HG03432 (cell line): Measurements from ENCODE around the gene TTC21B.
"Not testable (repeated sequence)": the region's sequence is repeated elsewhere in the genome, so short reads cannot be mapped to it uniquely, and the experiment has no call there.

ENCODE experiments used
- ATAC-seq: cut with Tn5 transposase; IDR thresholded peaks from one replicate; pipeline ENCODE4 v1.9.1; 2021; ENCODE audit warnings: mild to moderate bottlenecking, moderate library complexity; ENCODE audit not compliant: unreplicated experiment

TTC21B gene

GRCh38 chr2:165889158-165889557 lies 64.4 kb downstream of the TTC21B start:
- ATAC-seq: no peak

DNA sequence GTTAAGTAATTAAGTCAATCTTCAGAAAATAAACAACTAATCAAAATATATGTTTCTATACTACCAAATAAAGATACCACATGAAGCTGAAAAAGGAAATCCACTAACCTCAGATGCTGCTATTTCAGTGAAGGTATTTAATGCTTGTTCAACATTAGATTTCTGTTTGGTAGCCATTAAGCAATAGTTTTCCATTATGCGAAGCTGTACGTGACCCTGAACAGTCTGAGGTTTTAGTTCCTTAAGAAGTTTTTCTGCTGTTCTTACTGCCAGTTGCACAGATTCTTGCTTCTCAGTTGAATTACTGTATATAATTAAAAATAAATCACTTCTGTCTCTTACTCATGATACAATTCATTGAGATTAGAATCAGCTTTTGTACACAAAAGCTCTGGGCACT lies 65.4 kb downstream of the TTC21B start:
- ATAC-seq: no peak

GRCh38 chr2:165886487-165887146 lies 67.0 kb downstream of the TTC21B start:
- no peak for ATAC-seq

DNA sequence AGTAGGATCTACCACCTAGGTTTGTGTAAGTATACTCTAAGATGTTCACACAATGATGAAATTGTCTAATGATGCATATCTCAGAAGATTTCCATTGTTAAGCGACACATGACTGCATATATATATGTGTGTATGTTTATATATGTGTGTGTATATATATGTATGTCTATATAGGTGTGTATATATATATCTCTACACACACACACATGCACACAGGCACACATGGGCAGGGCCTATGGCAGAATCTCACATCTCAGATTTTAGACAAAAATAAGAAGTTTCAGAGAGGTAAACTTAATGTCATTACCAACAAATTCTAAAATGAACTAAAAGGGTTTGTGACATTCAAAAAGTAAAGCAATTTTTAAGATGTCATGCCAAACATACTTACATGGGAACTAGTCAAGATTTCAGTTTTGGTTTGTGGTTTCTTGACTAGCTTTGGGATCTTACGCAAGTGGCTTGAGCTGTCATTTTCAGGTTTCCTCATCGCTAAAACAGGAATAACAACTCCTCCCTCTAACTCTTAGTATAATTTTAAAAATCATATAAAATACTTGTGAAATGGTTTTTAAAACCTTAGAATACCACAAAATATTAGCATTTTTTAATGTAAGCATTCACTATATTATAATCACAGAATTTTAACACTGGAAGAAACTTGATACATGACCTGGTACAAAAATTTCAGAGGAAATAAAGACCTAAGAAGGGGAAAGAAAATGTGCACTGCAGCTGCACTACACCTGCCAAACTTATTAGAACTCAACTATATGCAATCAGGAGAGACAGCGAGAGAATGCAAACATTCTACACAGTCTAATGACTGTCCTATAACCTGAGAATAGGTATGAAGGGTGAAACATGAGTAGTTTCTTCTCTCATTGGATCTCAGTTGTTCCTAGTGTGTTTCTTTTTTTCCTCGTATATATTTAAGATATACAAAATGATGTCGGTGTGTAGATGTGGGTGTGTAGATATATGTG lies 75.7 kb downstream of the TTC21B start:
- peak; percentile 73 for ATAC-seq

DNA sequence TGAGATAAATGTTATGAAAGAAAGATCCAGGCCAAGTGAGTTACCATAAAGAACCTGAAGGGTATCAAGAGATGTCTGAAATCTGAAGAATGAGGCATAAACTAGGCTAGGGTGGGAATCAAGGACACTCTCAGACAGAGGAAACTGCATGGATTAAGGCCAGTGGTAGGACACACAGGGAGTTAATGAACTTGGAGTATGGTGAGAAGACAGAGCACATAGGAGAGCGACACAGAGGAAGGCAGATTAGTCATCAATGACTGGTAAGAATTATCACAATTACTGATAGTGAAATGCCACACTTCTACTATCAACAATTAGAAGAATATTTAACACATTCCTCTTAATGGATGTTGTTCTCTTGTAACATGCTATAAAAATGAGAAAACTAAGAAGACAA lies 76.9 kb downstream of the TTC21B start:
- ATAC-seq: no peak

- no peak for ATAC-seq
Measured at GRCh38 chr2:165876269-165876668, 77.3 kb downstream of the TTC21B start.

DNA sequence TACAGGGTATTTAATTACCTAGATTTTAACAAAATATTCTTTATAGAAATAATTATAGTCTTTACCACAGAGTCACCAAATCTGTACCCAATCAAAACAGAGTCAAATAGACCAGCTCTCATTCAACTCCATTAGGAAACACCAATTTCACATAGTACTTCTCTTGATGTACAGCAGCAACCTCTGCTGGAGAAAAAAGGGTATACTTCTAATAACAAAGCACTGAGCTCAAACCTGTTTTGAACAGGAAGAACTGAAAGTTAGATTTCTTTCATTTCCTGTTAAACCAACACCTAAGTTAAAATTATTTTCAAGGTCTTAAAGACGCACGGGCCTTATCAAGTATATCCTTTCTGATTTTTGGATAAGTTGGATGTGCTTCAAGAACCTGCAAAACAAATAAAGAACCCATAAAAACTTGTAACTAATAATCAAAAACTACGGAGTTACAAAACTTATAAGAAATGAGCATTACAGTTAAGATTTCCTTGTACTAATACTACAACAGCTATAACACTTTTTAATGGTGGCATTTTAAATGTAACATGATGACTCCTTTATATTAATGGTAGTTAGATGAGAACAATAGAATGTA lies 79.0 kb downstream of the TTC21B start:
- ATAC-seq: peak; percentile 93

DNA sequence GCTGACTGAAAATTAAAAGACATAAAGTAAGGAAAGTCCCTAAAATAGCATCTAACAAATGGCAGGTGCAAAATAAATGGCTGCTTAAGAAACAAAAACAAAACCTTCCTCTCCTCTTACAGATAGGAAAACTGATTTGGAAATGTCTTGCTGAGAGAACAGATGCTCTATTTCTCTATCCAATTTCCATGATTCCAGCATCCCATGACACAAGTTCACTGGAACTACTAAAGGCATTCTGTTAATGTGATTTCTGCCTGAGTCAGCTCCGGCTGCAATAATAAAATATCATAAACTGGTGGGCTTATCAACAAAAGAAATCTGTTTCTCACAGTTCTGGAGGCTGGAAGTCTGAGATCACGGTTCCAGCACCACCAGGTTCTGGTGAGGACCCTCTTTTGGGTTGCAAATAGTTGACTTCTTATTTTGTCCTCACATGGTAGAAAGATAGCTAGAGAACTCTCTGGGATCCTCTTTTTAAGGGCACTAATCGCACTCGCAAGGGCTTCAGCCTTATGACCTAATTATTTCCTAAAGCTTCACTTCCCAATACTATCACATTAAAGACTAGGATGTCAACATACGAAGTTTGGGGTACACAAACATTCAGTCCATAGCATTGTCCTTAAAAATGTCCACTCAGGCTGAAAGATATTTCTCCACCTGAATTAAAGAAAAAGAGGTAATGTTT lies 81.3 kb downstream of the TTC21B start:
- no peak for ATAC-seq

DNA sequence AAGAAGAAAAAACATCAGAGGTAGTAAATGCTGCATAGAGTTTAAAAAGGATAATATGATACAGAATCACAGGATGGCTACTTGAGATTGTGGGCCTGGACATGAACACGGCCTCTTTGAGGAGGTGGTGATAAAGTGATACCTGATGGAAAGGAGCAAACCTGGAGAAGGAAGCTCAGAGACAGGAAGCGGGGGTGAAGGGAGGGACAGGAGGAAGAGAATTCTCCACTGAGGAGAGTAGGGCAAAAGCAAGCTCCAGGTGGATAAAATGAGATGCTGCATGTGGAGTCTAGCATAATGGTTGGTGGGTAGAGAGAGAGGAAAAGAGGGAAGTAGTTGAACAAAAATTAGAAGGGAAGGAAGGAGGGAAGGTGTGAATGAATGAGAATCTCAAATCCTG lies 82.6 kb downstream of the TTC21B start:
- no peak for ATAC-seq

- ATAC-seq: no peak
Measured at GRCh38 chr2:165870346-165870745, 83.2 kb downstream of the TTC21B start.

DNA sequence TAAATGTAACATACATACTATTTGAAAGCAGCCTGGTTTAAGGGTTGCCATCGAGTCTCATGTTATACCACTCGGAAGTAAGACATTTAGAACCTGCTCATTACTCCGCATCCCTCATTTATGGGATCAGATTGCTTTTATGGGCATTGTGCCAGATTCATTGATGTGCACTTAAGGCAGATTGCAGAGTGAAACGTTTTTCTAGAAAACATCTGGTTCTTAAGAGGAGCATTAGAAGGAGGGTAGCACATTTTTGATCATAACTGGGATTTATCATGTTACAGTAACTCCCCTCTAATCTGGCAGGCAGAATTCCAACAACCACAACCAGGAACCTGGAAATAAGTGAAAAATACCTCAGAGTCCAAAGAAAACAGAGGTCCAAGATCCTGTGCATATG lies 85.4 kb downstream of the TTC21B start:
- no peak for ATAC-seq

DNA sequence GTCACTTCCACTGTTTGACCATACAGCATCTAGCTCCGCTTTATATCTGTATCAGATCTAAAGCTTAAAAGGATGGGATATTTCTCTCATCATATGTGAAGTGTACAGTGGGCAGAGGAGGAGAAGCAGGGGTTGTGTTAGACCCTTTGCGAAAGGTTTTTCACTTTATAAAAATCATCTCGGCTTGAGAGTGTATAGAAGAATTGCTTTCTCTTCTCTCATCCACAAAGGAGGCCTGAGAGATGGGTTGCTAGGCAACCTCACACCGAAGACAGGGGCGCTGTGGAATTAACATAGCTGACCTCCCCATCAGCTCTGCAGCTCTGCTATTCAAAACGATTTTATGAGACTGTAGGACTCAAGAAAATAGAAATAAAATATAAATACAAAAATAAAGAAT lies 89.3 kb downstream of the TTC21B start:
- ATAC-seq: no peak

GRCh38 chr2:165863810-165864261 lies 89.7 kb downstream of the TTC21B start:
- ATAC-seq: peak; percentile 80

DNA sequence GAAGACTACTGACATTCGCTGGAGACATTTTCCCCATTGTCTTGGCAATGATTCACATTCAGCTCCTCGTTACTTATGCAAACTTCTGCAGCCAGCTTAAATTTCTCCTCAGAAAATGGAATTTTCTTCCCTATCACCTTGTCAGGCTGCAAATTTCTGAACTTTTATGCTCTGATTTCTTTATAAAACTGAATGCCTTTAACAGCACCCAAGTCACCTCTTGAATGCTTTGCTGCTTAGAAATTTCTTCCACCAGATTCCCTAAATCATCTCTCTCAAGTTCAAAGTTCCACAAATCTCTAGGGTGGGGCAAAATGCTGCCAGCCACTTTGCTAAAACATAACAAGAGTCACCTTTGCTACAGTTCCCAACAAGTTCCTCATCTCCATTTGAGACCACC lies 92.5 kb downstream of the TTC21B start:
- not testable (repeated sequence) for ATAC-seq

GRCh38 chr2:165859723-165860122 lies 93.9 kb downstream of the TTC21B start:
- not testable (repeated sequence) for ATAC-seq

- ATAC-seq: no peak
Measured at GRCh38 chr2:165857876-165858275, 95.7 kb downstream of the TTC21B start.

DNA sequence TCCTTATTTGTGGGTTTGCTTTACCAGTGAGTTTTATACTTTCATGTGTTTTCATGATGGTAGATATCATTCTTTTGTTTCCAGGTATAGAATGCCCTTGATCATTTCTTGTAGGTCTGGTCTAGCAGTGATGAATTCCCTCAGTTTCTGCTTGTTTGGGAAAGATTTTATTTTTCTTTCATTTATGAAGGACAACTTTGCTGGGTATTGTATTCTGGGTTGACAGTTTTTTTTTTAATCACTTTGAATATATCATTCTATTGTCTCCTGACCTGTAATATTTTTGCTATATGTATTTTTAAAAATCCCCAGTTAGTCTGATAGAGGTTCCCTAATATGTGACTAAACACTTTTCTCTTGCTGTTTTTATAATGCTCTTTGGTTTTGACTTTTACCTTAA lies 101.2 kb downstream of the TTC21B start:
- no peak for ATAC-seq

GRCh38 chr2:165847001-165847400 lies 106.6 kb downstream of the TTC21B start:
- ATAC-seq: no peak

- no peak for ATAC-seq
Measured at GRCh38 chr2:165846056-165846455, 107.5 kb downstream of the TTC21B start.

GRCh38 chr2:165844216-165844615 lies 109.4 kb downstream of the TTC21B start:
- ATAC-seq: no peak

- no peak for ATAC-seq
Measured at GRCh38 chr2:165843351-165843750, 110.2 kb downstream of the TTC21B start.
